ENCODE results near the gene INSC.

DNA sequence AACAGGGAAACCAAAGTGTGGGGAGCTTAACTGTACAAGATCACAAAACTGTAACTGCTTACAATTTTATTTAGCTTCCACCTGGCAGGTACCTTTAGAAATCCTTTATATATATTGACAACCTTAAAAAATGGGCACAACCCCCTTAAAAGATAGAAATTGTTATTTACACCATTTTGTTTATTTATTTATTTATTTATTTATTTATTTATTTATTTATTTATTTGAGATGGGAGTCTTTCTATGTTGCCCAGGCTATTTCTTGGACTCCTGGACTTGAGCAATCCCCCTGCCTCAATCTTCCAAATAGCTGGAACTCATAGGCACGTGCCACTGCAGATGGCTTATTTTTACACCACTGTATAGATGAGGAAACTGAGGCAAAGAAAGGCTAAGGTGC, 74.5 kb downstream of the INSC start:
- TF ChIP-seq POLR2AphosphoS5 (IDR thresholded peaks at IDR 0.05; ENCODE audit: low read depth, low read length), result no peak
- no peak for TF ChIP-seq POLR2A (IDR thresholded peaks at IDR 0.05; ENCODE audit: low read depth, low read length)
- TF ChIP-seq TAF1 (IDR thresholded peaks at IDR 0.05; ENCODE audit: borderline replicate concordance, low read depth, low read length), result no peak
